ENCODE data around the gene PNKD.
"Not testable (repeated sequence)": the region's sequence is repeated elsewhere in the genome, so short reads cannot be mapped to it uniquely, and the experiment has no call there.

The PNKD gene

DNA sequence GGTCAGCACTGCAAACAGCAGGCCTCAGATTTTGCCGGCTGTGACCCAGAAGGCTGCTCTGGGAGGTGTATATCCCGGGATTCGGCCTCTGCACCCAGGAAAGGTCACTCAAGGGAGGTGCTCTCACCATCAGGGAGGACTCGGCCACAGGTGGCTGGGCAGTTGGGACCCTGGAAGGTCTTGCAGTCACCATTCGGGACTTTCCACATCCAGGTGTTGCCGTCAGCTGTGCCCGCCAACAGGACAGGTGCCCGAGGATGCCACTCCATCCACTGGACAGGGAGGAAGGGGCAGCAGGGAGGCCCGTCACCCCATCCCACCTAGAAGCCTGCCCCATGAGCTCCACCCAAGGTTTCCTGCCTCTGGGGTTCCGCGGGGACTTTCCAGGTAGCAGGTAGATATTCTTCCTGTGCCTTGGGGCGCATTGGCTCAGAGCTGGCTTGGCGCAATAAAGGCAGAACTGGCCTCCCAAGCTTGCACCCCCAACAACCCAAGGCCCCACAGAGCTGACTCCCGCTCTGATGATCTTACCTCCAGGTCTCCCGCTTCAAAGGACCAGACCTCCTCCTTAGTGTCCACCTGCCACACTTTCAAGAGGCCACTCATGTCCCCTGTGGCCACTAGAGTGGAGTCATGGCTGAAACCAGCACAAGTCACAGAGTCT is 3.9 kb upstream of the PNKD start:
- H3K27me3 ChIP-seq (ENCODE audit: control insufficient read depth, insufficient read depth, low read length): no peaks in the 10 kb centered on the region
- no peak overlapping the region for H3K4me3 ChIP-seq (ENCODE audit: low read length)
- no peak overlapping the region for H3K9ac ChIP-seq (ENCODE audit: low read length)
- H3K9me3 ChIP-seq (ENCODE audit: control insufficient read depth, low read length): no peaks in the 10 kb centered on the region
- H3K4me1 ChIP-seq (ENCODE audit: control insufficient read depth, insufficient read depth, low read length): peaks cover 61% of the 10 kb centered on the region
- H3K36me3 ChIP-seq (ENCODE audit: control insufficient read depth, insufficient read depth, low read length): peaks cover 18% of the 10 kb centered on the region

DNA sequence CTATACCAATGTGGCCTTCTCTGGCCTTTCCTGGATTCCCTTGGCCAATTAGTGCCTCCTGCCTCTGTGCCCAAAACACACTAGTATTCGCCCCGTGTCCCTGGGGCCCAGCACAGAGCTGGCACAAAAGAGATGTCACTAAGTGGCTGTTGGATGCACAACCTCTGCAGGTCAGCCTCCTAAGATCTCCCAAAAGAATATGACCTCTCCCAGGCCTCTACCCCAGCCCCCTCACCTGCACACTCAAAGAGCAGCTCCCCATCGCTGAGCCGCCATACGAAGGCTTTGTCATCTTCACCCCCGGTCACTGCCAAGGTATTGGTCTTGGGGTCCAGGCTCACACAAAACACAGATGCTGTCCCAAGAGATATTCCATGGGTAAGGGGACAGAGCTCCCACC is 3.1 kb upstream of the PNKD start:
- Histone ChIP-seq H3K4me1 (ENCODE audit: control insufficient read depth, insufficient read depth, low read length) (peaks cover 61% of the 10 kb centered on the region), H3K9me3 (ENCODE audit: control insufficient read depth, low read length) (no peaks in the 10 kb centered on the region), H3K4me3 (ENCODE audit: low read length) (no peak overlapping the region), H3K9ac (ENCODE audit: low read length) (no peak overlapping the region), H3K27me3 (ENCODE audit: control insufficient read depth, insufficient read depth, low read length) (no peaks in the 10 kb centered on the region), H3K36me3 (ENCODE audit: control insufficient read depth, insufficient read depth, low read length) (peaks cover 18% of the 10 kb centered on the region)

DNA sequence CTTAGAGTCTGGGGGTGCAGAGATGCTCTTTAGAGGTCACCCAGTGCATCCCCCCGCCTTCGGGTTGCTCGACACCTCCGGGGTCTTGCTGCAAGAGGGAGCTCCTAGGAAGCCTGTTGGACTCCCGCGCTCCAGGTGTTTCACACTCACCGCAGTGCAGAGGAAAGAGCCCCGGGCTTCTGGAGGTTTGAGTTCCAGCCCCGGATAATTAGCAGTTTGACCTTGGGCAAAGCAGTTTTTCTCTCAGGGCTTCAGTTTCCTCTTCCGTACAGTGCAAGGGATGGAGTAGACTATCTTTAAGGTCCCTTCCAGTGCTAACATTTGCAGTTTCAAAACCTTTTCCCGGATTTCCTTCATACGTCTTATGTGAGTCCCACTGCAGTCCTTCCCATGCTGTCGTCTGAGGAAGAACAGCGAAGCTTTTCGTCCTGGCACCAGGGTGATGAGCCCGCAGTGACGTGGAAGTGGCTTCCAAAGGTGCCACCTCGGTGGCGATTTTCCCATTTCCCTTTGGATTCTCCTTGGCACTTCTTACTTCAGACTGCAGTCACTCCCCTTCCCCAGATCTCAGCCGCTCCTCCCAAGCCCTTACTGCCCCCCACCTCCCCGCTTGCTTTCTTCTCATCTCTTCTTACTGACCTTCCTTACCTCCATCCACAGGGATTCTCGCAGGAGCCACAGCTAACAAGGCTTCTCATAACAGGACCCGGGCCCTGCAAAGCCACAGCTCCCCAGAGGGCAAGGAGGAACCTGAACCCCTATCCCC is 585 bp downstream of the PNKD start:
- peaks cover 33% of the 10 kb centered on the region for H3K36me3 ChIP-seq (ENCODE audit: control insufficient read depth, insufficient read depth, low read length)
- H3K4me3 ChIP-seq (ENCODE audit: low read length): peak overlapping the region; percentile 96
- H3K9me3 ChIP-seq (ENCODE audit: control insufficient read depth, low read length): no peaks in the 10 kb centered on the region
- H3K9ac ChIP-seq (ENCODE audit: low read length): peak overlapping the region; percentile 88
- no peaks in the 10 kb centered on the region for H3K27me3 ChIP-seq (ENCODE audit: control insufficient read depth, insufficient read depth, low read length)
- peaks cover 53% of the 10 kb centered on the region for H3K4me1 ChIP-seq (ENCODE audit: control insufficient read depth, insufficient read depth, low read length)

DNA sequence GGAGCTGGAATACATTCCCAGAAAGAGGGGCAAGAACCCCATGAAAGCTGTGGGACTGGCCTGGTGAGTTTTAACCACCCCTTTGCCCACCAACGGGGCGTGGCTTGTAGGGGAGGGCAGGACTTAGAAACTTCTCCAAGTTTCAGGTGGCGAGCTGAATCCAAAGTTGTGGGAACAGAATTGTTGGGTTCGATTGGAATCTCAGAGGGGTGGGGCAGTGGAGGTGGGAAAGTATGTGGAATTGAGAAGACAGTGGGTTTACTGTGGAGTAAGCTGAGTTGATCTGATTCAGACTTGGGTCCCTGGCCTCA is 1.1 kb downstream of the PNKD start:
- no peaks in the 10 kb centered on the region for H3K9me3 ChIP-seq (ENCODE audit: control insufficient read depth, low read length)
- no peaks in the 10 kb centered on the region for H3K27me3 ChIP-seq (ENCODE audit: control insufficient read depth, insufficient read depth, low read length)
- peak overlapping the region; percentile 88 for H3K9ac ChIP-seq (ENCODE audit: low read length)
- H3K36me3 ChIP-seq (ENCODE audit: control insufficient read depth, insufficient read depth, low read length): peaks cover 33% of the 10 kb centered on the region
- H3K4me1 ChIP-seq (ENCODE audit: control insufficient read depth, insufficient read depth, low read length): peaks cover 48% of the 10 kb centered on the region
- H3K4me3 ChIP-seq (ENCODE audit: low read length): peak overlapping the region; percentile 96

DNA sequence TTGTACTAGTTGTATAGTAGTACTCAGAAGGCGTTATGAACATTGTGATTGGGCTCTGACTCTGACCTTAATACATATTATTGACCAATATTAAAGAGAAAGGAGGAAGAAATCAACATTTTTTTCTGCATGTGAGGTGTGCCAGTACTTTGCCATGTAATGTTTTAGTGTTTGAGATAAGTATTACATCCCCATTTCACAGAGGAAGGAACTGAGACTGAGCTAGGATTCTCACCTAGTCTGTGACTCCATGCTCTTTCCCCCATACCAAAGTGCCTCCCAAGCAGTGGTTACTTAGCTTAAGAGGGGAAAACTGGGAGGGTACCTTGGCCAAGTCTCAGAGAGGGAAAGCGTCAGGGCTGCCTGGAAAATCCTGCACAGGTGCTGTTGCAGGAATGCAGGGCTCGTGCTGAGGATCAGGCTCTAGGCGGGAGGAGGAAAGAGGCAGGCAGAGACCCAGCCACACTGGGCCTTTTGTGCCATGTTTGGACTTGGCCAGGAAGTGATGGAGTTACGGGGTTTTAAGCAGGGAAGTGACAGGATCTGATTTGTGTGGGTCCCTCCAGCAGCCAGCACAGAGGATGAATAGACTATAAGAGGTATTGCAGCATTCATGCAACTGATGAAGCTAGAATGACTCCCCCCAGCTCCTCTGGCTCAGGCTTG is 1.7 kb downstream of the PNKD start:
- Histone ChIP-seq H3K4me3 (ENCODE audit: low read length) (peak overlapping the region; percentile 96), H3K36me3 (ENCODE audit: control insufficient read depth, insufficient read depth, low read length) (peaks cover 34% of the 10 kb centered on the region), H3K4me1 (ENCODE audit: control insufficient read depth, insufficient read depth, low read length) (peaks cover 50% of the 10 kb centered on the region)

DNA sequence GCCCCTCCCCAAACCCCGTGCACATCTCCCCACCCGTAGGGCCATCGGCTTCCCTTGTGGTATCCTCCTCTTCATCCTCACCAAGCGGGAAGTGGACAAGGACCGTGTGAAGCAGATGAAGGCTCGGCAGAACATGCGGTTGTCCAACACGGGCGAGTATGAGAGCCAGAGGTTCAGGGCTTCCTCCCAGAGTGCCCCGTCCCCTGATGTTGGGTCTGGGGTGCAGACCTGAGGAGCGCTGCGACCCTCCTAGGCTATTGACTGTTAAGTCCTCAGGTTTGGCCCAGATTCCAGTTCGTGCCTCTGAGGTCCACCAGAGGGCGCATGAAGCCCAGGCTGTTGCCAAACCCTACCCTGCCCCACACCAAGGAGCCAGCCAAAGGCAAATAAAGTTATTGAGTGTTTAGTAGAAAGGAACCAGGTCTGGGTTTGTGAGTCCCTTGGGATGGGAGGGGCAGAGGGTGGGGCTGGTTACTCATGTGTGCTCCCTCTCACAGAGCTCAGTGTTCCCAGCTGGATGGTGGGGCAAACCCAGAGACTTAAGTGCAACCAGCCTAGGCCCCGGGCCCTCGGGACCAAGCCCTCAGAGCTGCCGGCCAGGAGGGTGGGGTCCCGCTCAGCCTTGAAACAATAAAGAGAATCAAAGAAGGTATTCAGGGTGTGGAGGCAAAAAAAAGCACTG is 2.4 kb downstream of the PNKD start:
- Histone ChIP-seq H3K4me3 (ENCODE audit: low read length) (no peak overlapping the region), H3K9ac (ENCODE audit: low read length) (peak overlapping the region; percentile 88)

More for the DNA sequence above, 1.7 kb downstream of the PNKD start:
- H3K27me3 ChIP-seq (ENCODE audit: control insufficient read depth, insufficient read depth, low read length): no peaks in the 10 kb centered on the region
- H3K9me3 ChIP-seq (ENCODE audit: control insufficient read depth, low read length): no peaks in the 10 kb centered on the region
- H3K9ac ChIP-seq (ENCODE audit: low read length): peak overlapping the region; percentile 88

DNA sequence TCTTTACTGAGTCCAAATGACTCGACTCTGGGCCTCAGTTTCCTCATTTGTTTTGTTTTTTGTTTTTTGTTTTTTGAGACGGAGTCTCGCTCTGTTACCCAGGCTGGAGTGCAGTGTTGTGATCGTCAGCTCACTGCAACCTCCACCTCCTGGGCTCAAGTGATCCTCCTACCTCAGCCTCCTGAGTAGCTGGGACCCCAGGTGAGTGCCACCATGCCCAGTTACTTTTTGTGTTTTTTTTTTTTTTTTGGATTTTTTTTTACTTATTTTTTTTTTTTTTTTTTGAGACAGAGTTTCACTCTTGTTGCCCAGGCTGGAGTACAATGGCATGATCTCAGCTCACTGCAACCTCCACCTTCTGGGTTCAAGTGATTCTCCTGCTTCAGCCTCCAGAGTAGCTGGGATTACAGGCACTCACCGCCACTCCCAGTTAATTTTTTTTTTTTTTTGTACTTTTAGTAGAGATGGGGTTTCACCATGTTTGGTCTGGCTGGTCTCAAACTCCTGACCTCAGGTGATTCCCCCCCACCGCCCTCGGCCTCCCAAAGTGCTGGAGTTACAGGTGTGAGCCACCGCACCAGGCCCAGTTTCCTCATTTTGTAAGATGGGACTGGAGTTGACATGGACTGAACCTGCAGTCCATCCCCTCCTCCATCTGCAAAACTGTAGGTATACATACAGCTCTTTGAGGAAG is 3.0 kb downstream of the PNKD start:
- H3K9ac ChIP-seq (ENCODE audit: low read length); H3K27me3 ChIP-seq (ENCODE audit: control insufficient read depth, insufficient read depth, low read length); H3K9me3 ChIP-seq (ENCODE audit: control insufficient read depth, low read length); H3K4me3 ChIP-seq (ENCODE audit: low read length): not testable (repeated sequence)
- Histone ChIP-seq H3K4me1 (ENCODE audit: control insufficient read depth, insufficient read depth, low read length) (peaks cover 55% of the 10 kb centered on the region), H3K36me3 (ENCODE audit: control insufficient read depth, insufficient read depth, low read length) (peaks cover 46% of the 10 kb centered on the region)

More for the DNA sequence above, 2.4 kb downstream of the PNKD start:
- peaks cover 39% of the 10 kb centered on the region for H3K36me3 ChIP-seq (ENCODE audit: control insufficient read depth, insufficient read depth, low read length)
- no peaks in the 10 kb centered on the region for H3K9me3 ChIP-seq (ENCODE audit: control insufficient read depth, low read length)
- H3K27me3 ChIP-seq (ENCODE audit: control insufficient read depth, insufficient read depth, low read length): no peaks in the 10 kb centered on the region
- H3K4me1 ChIP-seq (ENCODE audit: control insufficient read depth, insufficient read depth, low read length): peaks cover 55% of the 10 kb centered on the region

DNA sequence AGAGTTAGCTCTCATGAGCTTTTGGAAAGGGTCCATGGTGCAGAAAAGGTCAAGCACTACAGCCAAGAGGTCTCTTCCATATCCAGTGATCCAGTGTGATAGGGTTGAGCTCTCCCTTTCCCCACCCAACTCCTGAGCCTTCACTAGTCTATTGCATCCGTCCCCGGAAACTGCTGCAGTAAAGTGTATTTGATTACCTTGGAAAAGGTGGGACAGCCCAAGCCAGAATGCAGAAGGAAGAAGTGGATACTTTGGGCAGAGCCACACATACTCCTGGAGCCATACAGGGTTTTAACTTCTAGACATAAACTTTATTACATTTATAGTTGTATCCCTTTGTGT is 3.6 kb downstream of the PNKD start:
- H3K36me3 ChIP-seq (ENCODE audit: control insufficient read depth, insufficient read depth, low read length): peaks cover 50% of the 10 kb centered on the region
- no peaks in the 10 kb centered on the region for H3K9me3 ChIP-seq (ENCODE audit: control insufficient read depth, low read length)
- H3K4me1 ChIP-seq (ENCODE audit: control insufficient read depth, insufficient read depth, low read length): peaks cover 55% of the 10 kb centered on the region
- peak overlapping the region; percentile 53 for H3K9ac ChIP-seq (ENCODE audit: low read length)
- H3K27me3 ChIP-seq (ENCODE audit: control insufficient read depth, insufficient read depth, low read length): no peaks in the 10 kb centered on the region
- no peak overlapping the region for H3K4me3 ChIP-seq (ENCODE audit: low read length)

DNA sequence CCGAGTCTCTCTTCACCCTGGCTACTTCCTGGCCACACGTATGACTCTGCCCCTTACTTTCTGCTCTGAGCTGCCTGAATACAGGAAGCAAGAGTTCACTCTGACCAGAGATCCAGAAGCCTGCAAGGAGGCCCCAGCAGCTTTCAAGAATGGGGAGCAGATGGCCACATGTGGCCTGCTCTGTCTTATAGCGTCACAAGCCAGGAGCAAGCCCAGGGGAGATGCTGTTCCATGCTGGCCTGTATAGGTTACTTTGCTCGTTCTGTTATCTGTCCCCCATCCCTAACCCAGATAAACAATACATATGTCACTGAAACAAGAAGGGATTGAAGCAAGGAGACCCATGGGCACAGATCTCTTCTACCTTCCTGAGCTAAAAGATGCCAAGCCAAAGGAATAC is 4.3 kb downstream of the PNKD start:
- Histone ChIP-seq H3K9ac (ENCODE audit: low read length) (peak overlapping the region; percentile 53), H3K36me3 (ENCODE audit: control insufficient read depth, insufficient read depth, low read length) (peaks cover 57% of the 10 kb centered on the region), H3K4me1 (ENCODE audit: control insufficient read depth, insufficient read depth, low read length) (peaks cover 58% of the 10 kb centered on the region), H3K27me3 (ENCODE audit: control insufficient read depth, insufficient read depth, low read length) (no peaks in the 10 kb centered on the region), H3K4me3 (ENCODE audit: low read length) (no peak overlapping the region), H3K9me3 (ENCODE audit: control insufficient read depth, low read length) (no peaks in the 10 kb centered on the region)

DNA sequence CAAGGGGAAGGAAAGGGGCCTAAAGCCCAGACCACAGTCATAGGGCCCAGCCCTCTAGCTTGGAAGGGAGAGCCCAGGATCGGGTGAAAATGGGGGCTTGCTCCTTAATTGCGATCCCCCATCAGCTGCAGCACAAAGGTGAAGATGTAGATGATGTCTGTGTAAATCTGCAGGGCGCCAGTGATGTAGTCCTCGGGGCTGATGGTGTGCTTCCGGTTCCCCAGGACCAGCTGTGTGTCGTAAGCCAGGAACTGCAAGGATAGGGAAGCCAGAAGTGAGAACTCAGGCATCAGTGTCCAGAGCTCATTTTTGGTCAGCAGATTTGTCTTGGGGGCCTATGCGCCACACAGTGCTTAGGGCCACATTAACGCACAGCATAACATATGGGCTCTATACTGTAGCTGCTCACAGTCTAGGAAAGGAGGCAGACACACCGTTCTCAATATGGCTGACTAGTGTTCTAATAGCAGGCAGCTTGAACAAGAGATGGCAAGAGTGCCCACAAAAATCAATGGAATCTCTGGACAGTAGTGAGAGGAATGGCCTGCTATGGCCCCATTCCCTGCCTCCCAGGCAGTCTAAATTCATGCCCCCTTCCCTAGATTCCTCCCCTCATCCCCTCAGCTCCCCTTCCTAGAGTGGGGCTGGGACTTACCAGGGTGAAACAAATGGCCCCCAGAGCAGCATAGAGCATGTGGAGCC is 5.2 kb downstream of the PNKD start:
- Histone ChIP-seq H3K4me1 (ENCODE audit: control insufficient read depth, insufficient read depth, low read length) (peaks cover 61% of the 10 kb centered on the region), H3K9me3 (ENCODE audit: control insufficient read depth, low read length) (no peaks in the 10 kb centered on the region), H3K9ac (ENCODE audit: low read length) (peak overlapping the region; percentile 53), H3K4me3 (ENCODE audit: low read length) (no peak overlapping the region), H3K36me3 (ENCODE audit: control insufficient read depth, insufficient read depth, low read length) (peaks cover 67% of the 10 kb centered on the region), H3K27me3 (ENCODE audit: control insufficient read depth, insufficient read depth, low read length) (no peaks in the 10 kb centered on the region)

DNA sequence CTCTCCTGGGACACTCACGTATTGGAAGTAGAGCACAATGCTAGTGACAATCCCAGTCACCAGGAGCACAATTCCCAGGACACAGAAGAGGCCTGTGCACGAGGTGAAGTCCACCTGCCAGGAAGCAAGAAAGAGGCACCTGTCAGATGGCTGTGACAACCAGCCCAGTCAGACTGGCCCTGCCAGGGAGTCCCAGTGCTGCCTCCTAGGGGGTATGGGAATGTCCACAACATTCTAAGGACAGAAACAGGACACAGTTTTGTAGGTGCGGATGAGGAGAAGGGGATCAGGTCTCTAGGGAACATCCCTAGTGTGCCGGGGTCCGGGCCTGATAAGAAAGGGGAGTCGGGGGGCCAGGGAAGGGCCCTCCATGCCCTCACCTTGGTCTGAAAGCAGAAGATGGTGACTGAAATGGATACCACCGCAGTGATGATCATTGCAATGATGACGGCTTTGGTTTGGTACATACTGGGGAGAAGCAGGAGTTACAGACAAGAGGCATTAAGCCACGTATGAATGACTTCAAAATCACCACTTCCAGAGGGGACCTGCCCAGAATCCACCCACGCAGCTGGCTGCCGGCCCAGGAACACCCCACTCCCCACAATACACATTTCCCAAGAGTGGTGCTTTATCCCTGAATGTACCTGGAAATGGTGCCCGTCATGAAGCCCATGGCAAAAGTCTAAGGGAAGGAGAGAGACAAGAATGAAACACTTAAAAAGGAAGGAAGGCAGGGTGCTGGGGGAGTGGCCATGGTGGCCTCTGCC is 6.9 kb downstream of the PNKD start:
- H3K4me3 ChIP-seq (ENCODE audit: low read length): no peak overlapping the region
- no peaks in the 10 kb centered on the region for H3K27me3 ChIP-seq (ENCODE audit: control insufficient read depth, insufficient read depth, low read length)

More for the DNA sequence above, 6.9 kb downstream of the PNKD start:
- Histone ChIP-seq H3K36me3 (ENCODE audit: control insufficient read depth, insufficient read depth, low read length) (peaks cover 75% of the 10 kb centered on the region), H3K4me1 (ENCODE audit: control insufficient read depth, insufficient read depth, low read length) (peaks cover 57% of the 10 kb centered on the region), H3K9me3 (ENCODE audit: control insufficient read depth, low read length) (no peaks in the 10 kb centered on the region), H3K9ac (ENCODE audit: low read length) (no peak overlapping the region)

Data from mucosa of stomach (tissue), 1 donor.